ENCODE measurements around the gene AP1B1. TPM values are rescaled to one million over a fixed set of nuclear protein-coding genes. Genes with fewer than 3 reads are reported as not detected.

Gene AP1B1
- polyA plus RNA-seq, 1 donor (not counting 4 experiments of a cell fraction or from before 2014, with no cell fraction given): 55.3 TPM

DNA sequence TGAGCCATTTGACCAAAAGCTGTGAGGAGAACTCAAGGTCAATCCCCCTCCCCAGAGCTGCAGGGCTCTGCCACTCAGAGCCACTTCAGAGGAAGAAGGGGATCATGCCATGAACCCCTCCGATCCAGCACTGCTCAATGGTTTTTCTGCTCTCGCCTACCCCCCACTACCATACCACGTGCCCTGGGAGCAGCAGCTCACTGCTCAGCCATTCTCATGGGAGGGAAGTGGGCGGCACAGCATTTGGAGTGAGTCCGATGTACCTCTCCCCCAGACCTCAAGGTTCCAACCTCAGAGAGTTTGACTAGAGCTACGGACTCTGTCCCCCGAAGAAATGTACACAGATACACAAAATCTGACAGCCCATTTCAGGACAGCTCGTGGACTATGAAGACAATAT lies 34.5 kb downstream of the AP1B1 start:
- H3K36me3 ChIP-seq (ENCODE audit: control insufficient read depth in 2 of 2, extremely low read depth in 1 of 2, insufficient read depth in 2 of 2, low read length in 2 of 2): peaks cover 44 to 62% of the 10 kb centered on the region in 2 experiments
- dilution Hi-C loops (cut with MboI; ENCODE audit: extremely low pct_ligation_motif_present, low sequenced_read_pairs): no loop called here
- no peak for FAIRE-seq

DNA sequence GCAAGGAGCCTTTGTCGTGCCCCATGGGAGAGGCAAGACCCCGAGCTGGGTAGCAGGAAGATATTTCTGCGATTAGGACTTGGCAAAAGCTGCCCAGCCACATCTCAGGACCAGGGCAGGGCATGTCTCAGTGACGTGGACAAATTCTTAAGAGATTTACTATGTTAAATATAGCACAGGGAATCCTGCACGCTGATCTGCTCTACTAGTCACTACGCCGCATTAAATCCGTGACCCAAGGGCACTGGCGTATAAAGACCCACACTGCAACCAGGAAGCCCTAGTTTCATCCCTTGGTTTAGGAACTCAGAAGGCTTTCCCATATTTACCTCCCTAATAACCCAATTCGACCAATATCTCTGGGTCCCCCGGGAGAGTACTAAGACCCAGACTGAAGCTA lies 35.1 kb downstream of the AP1B1 start:
- Histone ChIP-seq H3K27me3 (ENCODE audit: control insufficient read depth, extremely low read depth, insufficient read depth, low read length) (no peaks in the 10 kb centered on the region), H4K20me1 (ENCODE audit: control insufficient read depth, extremely low read depth, insufficient read depth, low read length) (peaks cover 2% of the 10 kb centered on the region), H2AFZ (ENCODE audit: control insufficient read depth, low read length) (no peak overlapping the region), H3K9me1 (ENCODE audit: control insufficient read depth, extremely low read depth, insufficient read depth, low read length) (no peaks in the 10 kb centered on the region), H3K27ac (ENCODE audit: control insufficient read depth, insufficient read depth, low read length) (no peak overlapping the region), H3K9me3 (ENCODE audit: control insufficient read depth, low read depth, low read length) (no peaks in the 10 kb centered on the region), H3K36me3 (ENCODE audit: control insufficient read depth in 2 of 2, extremely low read depth in 1 of 2, insufficient read depth in 2 of 2, low read length in 2 of 2) (peaks cover 40 to 57% of the 10 kb centered on the region in 2 experiments), H3K4me3 (ENCODE audit: control insufficient read depth in 2 of 3, extremely low read depth in 1 of 3, insufficient read depth in 2 of 3, low read depth in 1 of 3, low read length in 3 of 3) (no peak overlapping the region), H3K9ac (ENCODE audit: control insufficient read depth, extremely low read depth, insufficient read depth, low read length) (no peak overlapping the region), H3K79me2 (ENCODE audit: control insufficient read depth, insufficient read depth, low read length) (no peaks in the 10 kb centered on the region), H3K4me1 (ENCODE audit: control insufficient read depth, extremely low read depth, insufficient read depth, low read length) (no peaks in the 10 kb centered on the region), H3K4me2 (ENCODE audit: control insufficient read depth, extremely low read depth, insufficient read depth, low read depth, low read length) (no peak overlapping the region)
- FAIRE-seq (no peak), DNase-seq (ENCODE audit: low read depth, low spot score) (no peak)
- TF ChIP-seq, protein P1, sequence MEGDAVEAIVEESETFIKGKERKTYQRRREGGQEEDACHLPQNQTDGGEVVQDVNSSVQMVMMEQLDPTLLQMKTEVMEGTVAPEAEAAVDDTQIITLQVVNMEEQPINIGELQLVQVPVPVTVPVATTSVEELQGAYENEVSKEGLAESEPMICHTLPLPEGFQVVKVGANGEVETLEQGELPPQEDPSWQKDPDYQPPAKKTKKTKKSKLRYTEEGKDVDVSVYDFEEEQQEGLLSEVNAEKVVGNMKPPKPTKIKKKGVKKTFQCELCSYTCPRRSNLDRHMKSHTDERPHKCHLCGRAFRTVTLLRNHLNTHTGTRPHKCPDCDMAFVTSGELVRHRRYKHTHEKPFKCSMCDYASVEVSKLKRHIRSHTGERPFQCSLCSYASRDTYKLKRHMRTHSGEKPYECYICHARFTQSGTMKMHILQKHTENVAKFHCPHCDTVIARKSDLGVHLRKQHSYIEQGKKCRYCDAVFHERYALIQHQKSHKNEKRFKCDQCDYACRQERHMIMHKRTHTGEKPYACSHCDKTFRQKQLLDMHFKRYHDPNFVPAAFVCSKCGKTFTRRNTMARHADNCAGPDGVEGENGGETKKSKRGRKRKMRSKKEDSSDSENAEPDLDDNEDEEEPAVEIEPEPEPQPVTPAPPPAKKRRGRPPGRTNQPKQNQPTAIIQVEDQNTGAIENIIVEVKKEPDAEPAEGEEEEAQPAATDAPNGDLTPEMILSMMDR (optimal IDR thresholded peaks at IDR 0.05 in 1 of 3, IDR thresholded peaks at IDR 0.05 in 1 of 3, conservative IDR thresholded peaks at IDR 0.05 in 1 of 3; ENCODE audit: extremely low read depth in 1 of 3, insufficient read depth in 2 of 3, low read length in 3 of 3): no peak
- TF ChIP-seq EZH2 (IDR thresholded peaks at IDR 0.05; ENCODE audit: low read length): no peak
- dilution Hi-C loops (cut with MboI; ENCODE audit: extremely low pct_ligation_motif_present, low sequenced_read_pairs): no loop called here

More for the DNA sequence above, 34.5 kb downstream of the AP1B1 start:
- Histone ChIP-seq H3K79me2 (ENCODE audit: control insufficient read depth, insufficient read depth, low read length) (no peaks in the 10 kb centered on the region), H3K9me3 (ENCODE audit: control insufficient read depth, low read depth, low read length) (no peaks in the 10 kb centered on the region), H3K4me2 (ENCODE audit: control insufficient read depth, extremely low read depth, insufficient read depth, low read depth, low read length) (no peak overlapping the region), H3K4me1 (ENCODE audit: control insufficient read depth, extremely low read depth, insufficient read depth, low read length) (no peaks in the 10 kb centered on the region), H3K27me3 (ENCODE audit: control insufficient read depth, extremely low read depth, insufficient read depth, low read length) (no peaks in the 10 kb centered on the region), H3K9me1 (ENCODE audit: control insufficient read depth, extremely low read depth, insufficient read depth, low read length) (no peaks in the 10 kb centered on the region), H3K4me3 (ENCODE audit: control insufficient read depth in 2 of 3, extremely low read depth in 1 of 3, insufficient read depth in 2 of 3, low read depth in 1 of 3, low read length in 3 of 3) (no peak overlapping the region), H3K9ac (ENCODE audit: control insufficient read depth, extremely low read depth, insufficient read depth, low read length) (no peak overlapping the region), H3K27ac (ENCODE audit: control insufficient read depth, insufficient read depth, low read length) (no peak overlapping the region), H4K20me1 (ENCODE audit: control insufficient read depth, extremely low read depth, insufficient read depth, low read length) (peaks cover 2% of the 10 kb centered on the region), H2AFZ (ENCODE audit: control insufficient read depth, low read length) (no peak overlapping the region)
- TF ChIP-seq, protein P1 (optimal IDR thresholded peaks at IDR 0.05 in 1 of 3, IDR thresholded peaks at IDR 0.05 in 1 of 3, conservative IDR thresholded peaks at IDR 0.05 in 1 of 3; ENCODE audit: extremely low read depth in 1 of 3, insufficient read depth in 2 of 3, low read length in 3 of 3): no peak
- TF ChIP-seq EZH2 (IDR thresholded peaks at IDR 0.05; ENCODE audit: low read length): no peak
- DNase-seq (ENCODE audit: low read depth, low spot score): no peak

All from keratinocyte (primary cell).